Measurements from ENCODE around the gene LAMA3.

The LAMA3 gene

GRCh38 chr18:24003903-24004640, 314.8 kb downstream of the LAMA3 start:
- DNase-seq (ENCODE audit: low spot score): no peak
